Breast epithelium (tissue), 4 donors: ENCODE measurements around the gene SLC38A10. TPM values are rescaled to one million over a fixed set of nuclear protein-coding genes. Genes with fewer than 3 reads are reported as not detected.

Source experiments
- DNase-seq, 2 donors: peaks; one replicate each; pipeline ENCODE4 v3.0.0-alpha.2; 2019; ENCODE audit warnings: low spot score in 2 of 2
- H3K27ac ChIP-seq, 2 donors: fragments of 200-600 bp; sonication (generic) in 1 of 2; one replicate each; pipeline ENCODE4 v1.5.1; 2016 to 2019; ENCODE audit warnings: mild to moderate bottlenecking in 1 of 2
- H3K27me3 ChIP-seq, 2 donors: fragments of 200-600 bp; sonication (generic) in 1 of 2; one replicate each; pipeline versions ENCODE4 v1.5.1 to v1.6.0; 2017 to 2019; ENCODE audit warnings: control low read depth in 1 of 2, mild to moderate bottlenecking in 1 of 2
- H3K36me3 ChIP-seq: fragments of 200-600 bp; one replicate; pipeline ENCODE4 v1.5.1; 2019
- H3K4me1 ChIP-seq, 2 donors: fragments of 200-600 bp; sonication (generic); one replicate each; pipeline ENCODE4 v1.5.1; 2016 to 2019; ENCODE audit warnings: control low read depth in 1 of 2
- H3K4me3 ChIP-seq, 3 donors: fragments of 200-600 bp; sonication (generic); 1 replicate in 2 of 3; 2 replicates in 1 of 3; pipeline ENCODE4 v1.5.1; 2016 to 2019; ENCODE audit warnings: mild to moderate bottlenecking in 3 of 3, moderate library complexity in 2 of 3
- H3K9me3 ChIP-seq, 2 donors: fragments of 200-600 bp; sonication (generic) in 1 of 2; one replicate each; pipeline ENCODE4 v1.5.1; 2016 to 2019; ENCODE audit warnings: control low read depth in 1 of 2
- CTCF ChIP-seq, 3 donors: fragments of 450-650 bp; IDR thresholded peaks; one replicate each; pipeline ENCODE4 v1.5.1; 2016 to 2017; ENCODE audit warnings: antibody characterized with exemption in 3 of 3, mild to moderate bottlenecking in 3 of 3, moderate library complexity in 3 of 3
- POLR2A ChIP-seq: fragments of 450-650 bp; IDR thresholded peaks from one replicate; pipeline ENCODE4 v1.6.1; 2016; ENCODE audit warnings: antibody characterized with exemption, mild to moderate bottlenecking, moderate library complexity
- POLR2AphosphoS5 ChIP-seq, 3 donors: sonication (generic); formaldehyde crosslinking; IDR thresholded peaks; one replicate each; pipeline ENCODE4 v1.6.1; 2017; ENCODE audit warnings: antibody characterized with exemption in 3 of 3
- intact Hi-C: fragments of 100-400 bp; cut with DNase I; formaldehyde crosslinking; loops from one replicate; pipeline ENCODE4 v1.15.1; 2023; ENCODE audit warnings: low total_unique reads
- total RNA-seq, 3 donors: library from RNA; depleted of rRNA; stranded (reverse); fragments of >200 nt; gene quantifications; one replicate each; pipeline ENCODE4 v1.1.0, GENCODE V29; 2016

The SLC38A10 gene
- total RNA-seq, 3 donors from 2014 or later = 52.4 to 104 (median 85.2) TPM

GRCh38 chr17:81304196-81305015 lies 9.3 kb upstream of the SLC38A10 start:
- H3K27me3 ChIP-seq = no peaks in the 10 kb centered on the region
- H3K9me3 ChIP-seq = no peaks in the 10 kb centered on the region
- intact Hi-C loops = no loop called here
- DNase-seq = no peak
- no peak overlapping the region for H3K27ac ChIP-seq
- TF ChIP-seq POLR2AphosphoS5 (IDR thresholded peaks at IDR 0.05) (no peak), POLR2A (no peak), CTCF (IDR thresholded peaks at IDR 0.05) (no peak)
- no peak overlapping the region for H3K4me3 ChIP-seq
- peaks cover under 1 to 1% of the 10 kb centered on the region in 2 donors for H3K4me1 ChIP-seq
- H3K36me3 ChIP-seq = no peaks in the 10 kb centered on the region

GRCh38 chr17:81303385-81303784 lies 8.3 kb upstream of the SLC38A10 start:
- TF ChIP-seq POLR2AphosphoS5 (IDR thresholded peaks at IDR 0.05) = no peak
- TF ChIP-seq POLR2A = no peak
- no peak for TF ChIP-seq CTCF (IDR thresholded peaks at IDR 0.05)
- Histone ChIP-seq H3K4me1 (no peaks in the 10 kb centered on the region), H3K9me3 (no peaks in the 10 kb centered on the region), H3K36me3 (no peaks in the 10 kb centered on the region), H3K4me3 (no peak overlapping the region), H3K27me3 (no peaks in the 10 kb centered on the region), H3K27ac (no peak overlapping the region)
- intact Hi-C loops = no loop called here
- no peak for DNase-seq

GRCh38 chr17:81302861-81303333 lies 7.8 kb upstream of the SLC38A10 start:
- no peak for TF ChIP-seq CTCF (IDR thresholded peaks at IDR 0.05)
- TF ChIP-seq POLR2AphosphoS5 (IDR thresholded peaks at IDR 0.05) = no peak
- no peak for TF ChIP-seq POLR2A
- no peaks in the 10 kb centered on the region for H3K27me3 ChIP-seq
- no peaks in the 10 kb centered on the region for H3K36me3 ChIP-seq
- intact Hi-C loops = loop anchor here (1.0 kb wide), 1 partner anchor 17 kb away; no protein-coding TSS in a partner anchor
- no peak overlapping the region for H3K27ac ChIP-seq
- no peak overlapping the region for H3K4me3 ChIP-seq
- H3K4me1 ChIP-seq = no peaks in the 10 kb centered on the region
- H3K9me3 ChIP-seq = no peaks in the 10 kb centered on the region
- DNase-seq = no peak

- no peaks in the 10 kb centered on the region for H3K4me1 ChIP-seq
- no peaks in the 10 kb centered on the region for H3K9me3 ChIP-seq
- H3K4me3 ChIP-seq = no peak overlapping the region
- intact Hi-C loops = loop anchor here (1.0 kb wide), 1 partner anchor 18 kb away; no protein-coding TSS in a partner anchor
- no peak for TF ChIP-seq POLR2A
- no peak for TF ChIP-seq CTCF (IDR thresholded peaks at IDR 0.05)
- no peak for TF ChIP-seq POLR2AphosphoS5 (IDR thresholded peaks at IDR 0.05)
- H3K36me3 ChIP-seq = no peaks in the 10 kb centered on the region
- no peak for DNase-seq
- no peak overlapping the region for H3K27ac ChIP-seq
- no peaks in the 10 kb centered on the region for H3K27me3 ChIP-seq
Measured at GRCh38 chr17:81302324-81302723, 7.2 kb upstream of the SLC38A10 start.
